Large intestine (tissue), 3 donors: ENCODE data around the gene GPR32. TPM values are rescaled to one million over a fixed set of nuclear protein-coding genes. Genes with fewer than 3 reads are reported as not detected.
"Not testable (repeated sequence)": the region's sequence is repeated elsewhere in the genome, so short reads cannot be mapped to it uniquely, and the experiment has no call there.

Experiments
- DNase-seq, 2 donors: peaks; one replicate each; pipeline versions ENCODE4 v3.0.0 to v3.0.0-alpha.2; 2013
- H3K27ac ChIP-seq: one replicate; pipeline ENCODE4 v1.5.1; 2013; ENCODE audit warnings: low read length
- H3K27me3 ChIP-seq: 2 replicates; pipeline ENCODE4 v1.6.1; 2013; ENCODE audit warnings: low read length; ENCODE audit not compliant: control insufficient read depth, insufficient read depth
- H3K36me3 ChIP-seq: 2 replicates; pipeline ENCODE4 v1.6.1; 2013; ENCODE audit warnings: low read length; ENCODE audit not compliant: control insufficient read depth, insufficient read depth
- H3K4me1 ChIP-seq: one replicate; pipeline ENCODE4 v1.6.1; 2013; ENCODE audit warnings: low read length; ENCODE audit not compliant: control insufficient read depth, insufficient read depth
- H3K4me3 ChIP-seq: one replicate; pipeline ENCODE4 v1.5.1; 2013; ENCODE audit warnings: low read length
- H3K9me3 ChIP-seq: one replicate; pipeline ENCODE4 v1.6.1; 2013; ENCODE audit warnings: mild to moderate bottlenecking, low read depth, low read length, moderate library complexity; ENCODE audit not compliant: control insufficient read depth
- WGBS: methylation state at CpG from one replicate; pipeline ENCODE4 v1.1.5; 2013; ENCODE audit warnings: low lambda C conversion rate; ENCODE audit not compliant: insufficient coverage; 5-methylcytosine and 5-hydroxymethylcytosine counted together
- polyA plus RNA-seq: library from polyadenylated mRNA; unstranded; fragments of 120-200 nt; gene quantifications from one replicate; pipeline ENCODE4 v1.2.1, GENCODE V29; 2013

GPR32 gene
- polyA plus RNA-seq, 1 donor: not detected

DNA sequence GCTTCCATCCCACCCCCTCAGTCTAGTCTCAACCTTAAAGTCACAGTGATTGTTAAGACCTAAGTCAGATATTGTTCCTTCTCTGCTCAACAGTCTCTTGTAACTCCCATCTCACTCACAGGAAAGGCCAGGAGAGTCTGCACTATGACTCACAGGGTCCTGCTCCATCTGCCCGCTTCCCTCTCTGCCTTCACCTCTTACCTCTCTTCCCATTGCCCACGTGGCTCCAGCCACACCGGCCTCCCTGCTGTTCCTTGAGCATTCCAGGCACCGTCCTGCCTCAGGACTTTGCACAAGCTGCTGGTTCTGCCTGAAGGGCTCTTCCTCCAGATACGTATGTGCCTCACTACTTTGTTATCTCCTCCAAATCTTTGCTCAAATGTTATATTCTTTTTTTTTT lies 3.0 kb upstream of the GPR32 start:
- H3K36me3 ChIP-seq, H3K4me3 ChIP-seq, H3K9me3 ChIP-seq, DNase-seq, H3K27me3 ChIP-seq, H3K4me1 ChIP-seq, H3K27ac ChIP-seq: not testable (repeated sequence)
- WGBS: no CpG with 5 or more reads among the region's 5 CpGs

DNA sequence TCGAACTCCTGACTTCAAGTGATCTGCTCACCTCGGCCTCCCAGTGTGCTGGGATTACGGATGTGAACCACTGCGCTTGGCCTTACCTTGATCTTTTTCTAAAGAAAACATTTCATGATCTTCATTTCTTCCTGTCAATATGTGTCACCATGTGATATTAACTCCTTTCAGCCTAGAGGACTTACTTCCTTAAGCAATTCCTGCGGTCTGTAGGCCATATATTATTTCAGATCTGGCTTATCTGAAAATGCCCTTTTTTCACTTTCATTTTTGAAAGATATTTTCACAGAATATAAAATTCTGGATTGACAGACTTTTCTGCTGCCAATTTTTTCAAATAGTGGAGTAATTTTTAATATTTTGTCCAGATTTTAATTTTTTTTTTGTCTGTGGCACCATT lies 2.0 kb upstream of the GPR32 start:
- H3K27me3 ChIP-seq: no peaks in the 10 kb centered on the region
- H3K4me3 ChIP-seq: no peak overlapping the region
- H3K4me1 ChIP-seq: no peaks in the 10 kb centered on the region
- no peak for DNase-seq
- no peaks in the 10 kb centered on the region for H3K36me3 ChIP-seq
- no peaks in the 10 kb centered on the region for H3K9me3 ChIP-seq
- 92% methylated on average over 2 of the region's 5 CpGs for WGBS
- no peak overlapping the region for H3K27ac ChIP-seq

DNA sequence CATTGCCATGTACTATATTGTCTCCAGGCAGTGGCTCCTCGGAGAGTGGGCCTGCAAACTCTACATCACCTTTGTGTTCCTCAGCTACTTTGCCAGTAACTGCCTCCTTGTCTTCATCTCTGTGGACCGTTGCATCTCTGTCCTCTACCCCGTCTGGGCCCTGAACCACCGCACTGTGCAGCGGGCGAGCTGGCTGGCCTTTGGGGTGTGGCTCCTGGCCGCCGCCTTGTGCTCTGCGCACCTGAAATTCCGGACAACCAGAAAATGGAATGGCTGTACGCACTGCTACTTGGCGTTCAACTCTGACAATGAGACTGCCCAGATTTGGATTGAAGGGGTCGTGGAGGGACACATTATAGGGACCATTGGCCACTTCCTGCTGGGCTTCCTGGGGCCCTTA lies 624 bp downstream of the GPR32 start:
- no peaks in the 10 kb centered on the region for H3K4me1 ChIP-seq
- no peak overlapping the region for H3K27ac ChIP-seq
- no peaks in the 10 kb centered on the region for H3K9me3 ChIP-seq
- H3K4me3 ChIP-seq: no peak overlapping the region
- no peaks in the 10 kb centered on the region for H3K36me3 ChIP-seq
- peaks cover 2% of the 10 kb centered on the region for H3K27me3 ChIP-seq
- WGBS: no CpG with 5 or more reads among the region's 13 CpGs
- no peak for DNase-seq

DNA sequence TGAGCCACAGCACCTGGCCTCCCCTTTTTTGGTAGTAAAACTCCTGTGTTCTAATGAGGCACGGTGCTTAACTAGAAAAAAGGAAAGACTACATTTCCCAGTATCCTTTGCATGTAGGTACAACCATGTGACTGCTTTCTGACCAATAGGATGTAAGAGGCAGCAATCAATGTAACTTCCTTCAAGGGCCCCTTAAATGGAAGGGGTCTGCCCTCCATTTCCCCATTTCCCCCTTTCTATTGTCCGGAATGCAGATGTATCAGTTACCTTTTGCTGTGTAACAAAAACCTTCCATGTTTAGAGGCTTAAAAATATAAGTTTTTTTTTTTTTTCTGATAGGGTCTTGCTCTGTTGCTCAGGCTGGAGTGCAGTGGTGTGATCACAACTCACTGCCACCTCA lies 2.2 kb downstream of the GPR32 start:
- peaks cover 9% of the 10 kb centered on the region for H3K27me3 ChIP-seq

DNA sequence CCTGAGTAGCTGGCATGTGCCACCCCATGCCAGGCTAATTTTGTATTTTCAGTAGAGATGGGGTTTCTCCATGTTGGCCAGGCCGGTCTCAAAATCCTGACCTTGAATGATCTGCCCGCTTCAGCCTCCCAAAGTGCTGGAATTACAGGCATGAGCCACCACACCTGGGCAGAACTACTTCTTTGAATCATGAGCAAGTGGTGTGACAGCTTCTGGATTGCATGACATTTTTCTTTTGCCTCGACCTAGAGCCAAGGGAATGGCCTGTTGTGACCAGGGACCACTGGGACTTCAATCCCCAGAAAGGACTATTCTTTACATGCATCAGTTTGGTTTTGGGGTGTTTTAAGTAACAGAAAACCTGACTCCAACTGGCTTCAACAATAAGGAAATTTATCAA lies 2.6 kb downstream of the GPR32 start:
- H3K27me3 ChIP-seq: peaks cover 13% of the 10 kb centered on the region
- WGBS: no CpG with 5 or more reads among the region's 3 CpGs
- H3K9me3 ChIP-seq, H3K4me3 ChIP-seq, H3K4me1 ChIP-seq, DNase-seq, H3K27ac ChIP-seq, H3K36me3 ChIP-seq: not testable (repeated sequence)

More for the DNA sequence above, 2.2 kb downstream of the GPR32 start:
- H3K4me3 ChIP-seq: no peak overlapping the region
- H3K27ac ChIP-seq: no peak overlapping the region
- no peak for DNase-seq
- no CpG with 5 or more reads among the region's 2 CpGs for WGBS
- no peaks in the 10 kb centered on the region for H3K4me1 ChIP-seq
- H3K36me3 ChIP-seq: no peaks in the 10 kb centered on the region
- H3K9me3 ChIP-seq: no peaks in the 10 kb centered on the region

DNA sequence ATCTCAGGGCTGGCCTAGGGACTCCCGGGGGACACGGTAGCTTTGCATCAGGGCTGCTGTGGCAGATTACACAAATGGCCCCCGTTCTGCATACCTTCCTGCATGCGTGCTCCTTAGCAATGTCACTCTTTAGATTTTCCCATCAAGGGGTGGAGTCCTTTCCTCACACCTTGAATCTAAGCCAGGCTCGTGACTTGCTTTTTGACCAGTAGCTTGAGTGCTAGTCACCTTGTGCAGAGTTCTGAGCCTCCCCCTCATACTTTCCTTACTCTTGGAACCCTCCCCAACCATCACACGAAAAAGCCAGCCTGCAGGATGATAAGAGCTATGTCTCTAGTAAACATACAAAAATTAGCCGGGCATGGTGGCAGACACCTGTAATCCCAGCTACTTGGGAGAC lies 3.2 kb downstream of the GPR32 start:
- H3K4me1 ChIP-seq, H3K9me3 ChIP-seq, H3K36me3 ChIP-seq, H3K4me3 ChIP-seq, H3K27ac ChIP-seq, DNase-seq: not testable (repeated sequence)
- peaks cover 19% of the 10 kb centered on the region for H3K27me3 ChIP-seq
- WGBS: no CpG with 5 or more reads among the region's 7 CpGs

DNA sequence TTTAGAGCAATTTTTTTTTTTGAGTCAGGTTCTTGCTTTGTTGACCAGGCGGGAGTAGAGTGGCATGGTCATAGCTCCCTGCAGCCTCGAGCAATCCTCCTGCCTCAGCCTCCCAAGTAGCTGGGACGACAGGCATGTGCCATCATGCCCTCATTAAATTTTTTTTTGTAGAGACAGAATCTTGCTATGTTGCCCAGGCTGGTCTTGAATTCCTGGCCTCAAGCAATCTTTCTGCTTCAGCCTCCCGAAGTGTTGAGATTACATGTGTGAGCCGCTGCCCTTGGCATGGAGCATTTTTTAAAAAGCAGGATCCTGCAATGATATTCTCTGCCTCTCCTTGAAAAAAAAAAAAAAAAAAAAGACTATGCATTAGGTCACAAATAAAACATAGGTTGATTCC lies 5.9 kb downstream of the GPR32 start:
- Histone ChIP-seq H3K36me3 (no peaks in the 10 kb centered on the region), H3K27me3 (peaks cover 45% of the 10 kb centered on the region), H3K4me3 (no peak overlapping the region), H3K27ac (no peak overlapping the region), H3K9me3 (no peaks in the 10 kb centered on the region), H3K4me1 (no peaks in the 10 kb centered on the region)
- no peak for DNase-seq
- 100% methylated on average over 1 of the region's 5 CpGs for WGBS

DNA sequence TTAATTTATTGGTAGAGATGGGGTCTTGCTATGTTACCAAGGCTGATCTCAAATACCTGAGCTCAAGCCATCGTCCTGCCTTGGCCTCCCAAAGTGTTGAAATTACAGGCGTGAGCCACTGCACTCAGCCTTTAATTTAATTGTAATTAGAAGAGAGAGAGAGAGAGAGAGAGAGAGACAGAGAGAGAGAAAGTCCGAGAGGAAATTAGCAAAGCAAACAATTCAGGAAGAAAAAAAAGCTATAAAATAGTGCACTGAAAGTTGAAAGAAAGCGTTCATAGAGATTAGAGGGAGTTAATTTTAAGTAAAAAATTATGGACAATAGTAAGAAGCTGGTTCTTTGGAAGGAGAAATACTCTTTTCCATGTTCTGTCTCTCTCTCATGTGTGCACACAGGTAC lies 7.0 kb downstream of the GPR32 start:
- WGBS: 39% methylated on average over 3 of the region's 4 CpGs

DNA sequence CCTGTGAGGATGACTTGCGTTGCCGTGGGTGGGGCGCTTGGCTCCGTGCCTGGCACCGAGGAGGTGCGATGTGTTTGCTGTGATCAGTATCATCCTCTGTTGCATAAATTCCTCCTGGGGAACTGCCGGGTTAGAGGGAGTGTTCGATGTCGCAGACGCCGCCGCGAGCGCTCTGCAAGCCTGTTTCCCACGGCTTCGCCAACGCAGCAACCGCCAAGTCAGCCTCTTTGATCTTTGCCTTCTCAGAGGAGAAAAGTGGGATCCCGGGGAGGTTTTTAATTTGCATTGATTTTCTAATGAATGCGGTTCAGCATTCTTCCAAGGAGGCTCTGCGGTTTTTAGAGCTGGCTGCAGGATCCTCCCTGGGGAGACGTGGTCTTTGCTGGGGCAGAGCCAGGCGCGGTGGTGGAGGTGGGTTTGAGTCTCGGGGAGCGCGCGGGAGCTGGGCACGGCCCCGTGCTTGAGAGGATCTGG lies 7.6 kb downstream of the GPR32 start:
- no peak for DNase-seq
- H3K4me1 ChIP-seq: no peaks in the 10 kb centered on the region
- WGBS: no CpG with 5 or more reads among the region's 30 CpGs
- H3K27ac ChIP-seq: no peak overlapping the region
- peaks cover 54% of the 10 kb centered on the region for H3K27me3 ChIP-seq
- H3K9me3 ChIP-seq: no peaks in the 10 kb centered on the region
- H3K36me3 ChIP-seq: no peaks in the 10 kb centered on the region
- H3K4me3 ChIP-seq: no peak overlapping the region

More for the DNA sequence above, 7.0 kb downstream of the GPR32 start:
- Histone ChIP-seq H3K9me3 (no peaks in the 10 kb centered on the region), H3K27me3 (peaks cover 50% of the 10 kb centered on the region), H3K4me1 (no peaks in the 10 kb centered on the region), H3K27ac (no peak overlapping the region), H3K36me3 (no peaks in the 10 kb centered on the region), H3K4me3 (no peak overlapping the region)
- DNase-seq: no peak

DNA sequence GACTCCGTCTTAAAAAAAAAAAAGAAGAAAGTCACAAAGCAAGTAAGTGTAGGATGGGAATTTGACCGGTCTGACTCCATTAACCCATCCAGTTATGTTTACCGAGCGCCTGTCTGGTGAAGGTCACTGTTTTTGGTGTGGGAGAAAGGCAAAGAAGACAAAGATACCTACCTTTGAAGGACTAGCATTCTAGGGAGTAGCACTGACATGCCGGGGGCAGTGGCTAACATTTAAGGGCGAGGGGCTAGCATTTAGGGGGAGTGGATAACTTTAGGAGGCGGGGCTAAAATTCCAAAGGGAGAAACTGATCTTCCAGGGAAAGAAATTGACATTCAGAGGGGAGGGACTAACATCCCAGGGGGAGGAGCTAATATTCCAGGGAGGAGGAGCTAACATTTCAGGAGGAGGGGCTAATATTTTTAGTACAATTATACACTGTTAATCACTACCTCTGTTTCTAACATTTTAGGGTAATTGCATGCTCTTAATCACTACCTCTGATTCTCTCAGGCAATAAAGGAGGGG lies 8.7 kb downstream of the GPR32 start:
- Histone ChIP-seq H3K4me3 (no peak overlapping the region), H3K9me3 (no peaks in the 10 kb centered on the region), H3K4me1 (no peaks in the 10 kb centered on the region), H3K36me3 (no peaks in the 10 kb centered on the region), H3K27ac (no peak overlapping the region), H3K27me3 (peaks cover 59% of the 10 kb centered on the region)
- no peak for DNase-seq
- WGBS: no CpG with 5 or more reads among the region's 7 CpGs
